ENCODE measurements around the gene RBBP8. TPM values are rescaled to one million over a fixed set of nuclear protein-coding genes. Genes with fewer than 3 reads are reported as not detected.
A peak's percentile ranks its signal among the peaks of the same experiment; 100 is the strongest.

The RBBP8 gene
- total RNA-seq, 2 donors from 2014 or later = 9.7 to 10.2 TPM

- H3K4me3 ChIP-seq = no peak overlapping the region
These were observed 42.4 kb downstream of the RBBP8 start for GRCh38 chr18:22975508-22975907.

GRCh38 chr18:22977847-22978701 is 44.9 kb downstream of the RBBP8 start:
- Histone ChIP-seq H3K36me3 (no peaks in the 10 kb centered on the region), H3K4me3 (no peak overlapping the region), H3K27ac (peak overlapping the region in 1 of 2 donors; percentile 11), H3K9me3 (no peaks in the 10 kb centered on the region), H3K4me1 (ENCODE audit: control insufficient read depth in 1 of 2, low read depth in 2 of 2) (no peaks in the 10 kb centered on the region), H3K27me3 (replicated peaks; ENCODE audit: insufficient read depth) (no peaks in the 10 kb centered on the region)
- ATAC-seq (ENCODE audit: insufficient number of reproducible peaks, low FRiP score, low read depth) (no peak), DNase-seq (ENCODE audit: low spot score) (no peak)
- TF ChIP-seq CTCF (IDR thresholded peaks at IDR 0.05) = no peak

More at GRCh38 chr18:22975508-22975907, 42.4 kb downstream of the RBBP8 start:
- DNase-seq (ENCODE audit: low spot score) (no peak), ATAC-seq (ENCODE audit: insufficient number of reproducible peaks, low FRiP score, low read depth) (no peak)
- no peaks in the 10 kb centered on the region for H3K9me3 ChIP-seq
- no peak for TF ChIP-seq CTCF (IDR thresholded peaks at IDR 0.05)
- no peaks in the 10 kb centered on the region for H3K4me1 ChIP-seq (ENCODE audit: control insufficient read depth in 1 of 2, low read depth in 2 of 2)
- H3K27me3 ChIP-seq (replicated peaks; ENCODE audit: insufficient read depth) = no peaks in the 10 kb centered on the region
- H3K36me3 ChIP-seq = no peaks in the 10 kb centered on the region
- H3K27ac ChIP-seq = no peak overlapping the region

- Histone ChIP-seq H3K4me3 (no peak overlapping the region), H3K36me3 (no peaks in the 10 kb centered on the region), H3K4me1 (ENCODE audit: control insufficient read depth in 1 of 2, low read depth in 2 of 2) (no peaks in the 10 kb centered on the region), H3K27me3 (replicated peaks; ENCODE audit: insufficient read depth) (no peaks in the 10 kb centered on the region), H3K27ac (no peak overlapping the region), H3K9me3 (no peaks in the 10 kb centered on the region)
- ATAC-seq (ENCODE audit: insufficient number of reproducible peaks, low FRiP score, low read depth) (no peak), DNase-seq (ENCODE audit: low spot score) (no peak)
- no peak for TF ChIP-seq CTCF (IDR thresholded peaks at IDR 0.05)
These were observed 47.3 kb downstream of the RBBP8 start for GRCh38 chr18:22980394-22980793.

- no peak for DNase-seq (ENCODE audit: low spot score)
- Histone ChIP-seq H3K9me3 (no peaks in the 10 kb centered on the region), H3K36me3 (no peaks in the 10 kb centered on the region), H3K27ac (no peak overlapping the region), H3K27me3 (replicated peaks; ENCODE audit: insufficient read depth) (no peaks in the 10 kb centered on the region), H3K4me1 (ENCODE audit: control insufficient read depth in 1 of 2, low read depth in 2 of 2) (no peaks in the 10 kb centered on the region), H3K4me3 (no peak overlapping the region)
- ATAC-seq (ENCODE audit: insufficient number of reproducible peaks, low FRiP score, low read depth) = no peak
- no peak for TF ChIP-seq CTCF (IDR thresholded peaks at IDR 0.05)
These were observed 48.4 kb downstream of the RBBP8 start for GRCh38 chr18:22981274-22982133.

GRCh38 chr18:22983175-22983574 is 50.0 kb downstream of the RBBP8 start:
- no peak for ATAC-seq (ENCODE audit: insufficient number of reproducible peaks, low FRiP score, low read depth)
- H3K36me3 ChIP-seq = no peaks in the 10 kb centered on the region
- H3K4me3 ChIP-seq = no peak overlapping the region
- no peak overlapping the region for H3K27ac ChIP-seq
- TF ChIP-seq CTCF (IDR thresholded peaks at IDR 0.05) = peak; percentile 48
- H3K9me3 ChIP-seq = no peaks in the 10 kb centered on the region
- no peaks in the 10 kb centered on the region for H3K4me1 ChIP-seq (ENCODE audit: control insufficient read depth in 1 of 2, low read depth in 2 of 2)
- H3K27me3 ChIP-seq (replicated peaks; ENCODE audit: insufficient read depth) = no peaks in the 10 kb centered on the region
- DNase-seq (ENCODE audit: low spot score) = no peak
